OCI-LY1 (cell line): Measurements from ENCODE around the gene RNU7-1.

ENCODE experiments used
- H2AFZ ChIP-seq: fragments of 200-600 bp; sonication (generic), shearing (Covaris generic); 2 replicates; pipeline ENCODE4 v1.6.0; 2014; ENCODE audit warnings: antibody characterized with exemption, mild to moderate bottlenecking, low read length
- H3F3A ChIP-seq: fragments of 200-600 bp; sonication (generic), shearing (Covaris generic); 2 replicates; pipeline ENCODE4 v1.6.0; 2014; ENCODE audit warnings: mild to moderate bottlenecking, antibody characterized with exemption, low read length, moderate library complexity; ENCODE audit not compliant: insufficient read depth
- H3K27ac ChIP-seq: fragments of 200-600 bp; sonication (generic); 2 replicates; pipeline ENCODE4 v1.5.1; 2014; ENCODE audit warnings: low read length, mixed run types, mild to moderate bottlenecking, low read depth; ENCODE audit not compliant: poor library complexity, severe bottlenecking
- H3K27me3 ChIP-seq: fragments of 200-600 bp; sonication (generic); 2 replicates; pipeline ENCODE4 v1.6.0; 2014; ENCODE audit warnings: antibody characterized with exemption, mild to moderate bottlenecking, low read length, moderate library complexity; ENCODE audit not compliant: insufficient read depth
- H3K36me3 ChIP-seq: fragments of 200-600 bp; sonication (generic); 2 replicates; pipeline ENCODE4 v1.6.1; 2014; ENCODE audit warnings: mild to moderate bottlenecking, antibody characterized with exemption, low read length, moderate library complexity, mixed read lengths; ENCODE audit not compliant: insufficient read depth
- H3K4me1 ChIP-seq: fragments of 200-600 bp; sonication (generic); 2 replicates; pipeline ENCODE4 v1.5.1; 2014; ENCODE audit warnings: mild to moderate bottlenecking, low read length, moderate library complexity; ENCODE audit not compliant: insufficient read depth, severe bottlenecking
- H3K4me2 ChIP-seq: fragments of 200-600 bp; sonication (generic), shearing (Covaris generic); 2 replicates; pipeline ENCODE4 v1.6.1; 2014; ENCODE audit warnings: low read length
- H3K4me3 ChIP-seq: fragments of 200-600 bp; sonication (generic); 2 replicates; pipeline ENCODE4 v1.5.1; 2014; ENCODE audit warnings: low read length, low read depth, mild to moderate bottlenecking, mixed read lengths; ENCODE audit not compliant: poor library complexity, severe bottlenecking
- H3K79me2 ChIP-seq: fragments of 200-600 bp; shearing (Covaris generic); 2 replicates; pipeline ENCODE4 v1.6.1; 2016; ENCODE audit warnings: mixed run types, low read length, mixed read lengths; ENCODE audit not compliant: insufficient read depth
- H3K9ac ChIP-seq: fragments of 200-600 bp; sonication (generic), shearing (Covaris generic); 2 replicates; pipeline ENCODE4 v1.6.1; 2014; ENCODE audit warnings: mild to moderate bottlenecking, low read length, mixed read lengths
- H3K9me2 ChIP-seq: fragments of 200-600 bp; sonication (generic), shearing (Covaris generic); 2 replicates; pipeline ENCODE4 v1.6.1; 2014; ENCODE audit warnings: low read depth, mild to moderate bottlenecking, low read length, mixed read lengths
- H3K9me3 ChIP-seq: fragments of 200-600 bp; shearing (Covaris generic); 2 replicates; pipeline ENCODE4 v1.6.1; 2014; ENCODE audit warnings: low read length, mixed read lengths
- H4K20me1 ChIP-seq: fragments of 200-600 bp; sonication (generic), shearing (Covaris generic); 2 replicates; pipeline ENCODE4 v1.6.0; 2016; ENCODE audit warnings: mild to moderate bottlenecking, low read length; ENCODE audit not compliant: insufficient read depth
- EZH2 ChIP-seq: fragments of 200-600 bp; sonication (generic), shearing (Covaris generic); IDR thresholded peaks from 2 replicates; pipeline ENCODE4 v1.8.0; 2017; ENCODE audit warnings: borderline replicate concordance, mixed run types, mild to moderate bottlenecking, antibody characterized with exemption, low read length, moderate library complexity, mixed read lengths
- TF ChIP-seq, protein P1 (sequence below): fragments of 200-600 bp; sonication (generic), shearing (Covaris generic); IDR thresholded peaks from 2 replicates; pipeline ENCODE4 v1.5.1; 2017; ENCODE audit warnings: mild to moderate bottlenecking, antibody characterized with exemption, low read length, moderate library complexity, mixed read lengths

Gene RNU7-1

DNA sequence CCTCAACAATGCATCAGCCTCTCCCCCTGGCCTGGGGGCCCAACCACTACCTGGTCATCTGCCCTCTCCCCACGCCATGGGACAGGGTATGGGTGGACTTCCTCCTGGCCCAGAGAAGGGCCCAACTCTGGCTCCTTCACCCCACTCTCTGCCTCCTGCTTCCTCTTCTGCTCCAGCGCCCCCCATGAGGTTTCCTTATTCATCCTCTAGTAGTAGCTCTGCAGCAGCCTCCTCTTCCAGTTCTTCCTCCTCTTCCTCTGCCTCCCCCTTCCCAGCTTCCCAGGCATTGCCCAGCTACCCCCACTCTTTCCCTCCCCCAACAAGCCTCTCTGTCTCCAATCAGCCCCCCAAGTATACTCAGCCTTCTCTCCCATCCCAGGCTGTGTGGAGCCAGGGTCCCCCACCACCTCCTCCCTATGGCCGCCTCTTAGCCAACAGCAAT lies 7.4 kb upstream of the RNU7-1 start:
- no peaks in the 10 kb centered on the region for H4K20me1 ChIP-seq
- no peak overlapping the region for H3K27ac ChIP-seq
- peak overlapping the region; percentile 79; the same call in 1 of the 2 replicates for H3K9ac ChIP-seq
- H3K79me2 ChIP-seq = no peaks in the 10 kb centered on the region
- H3K4me3 ChIP-seq = peak overlapping the region; percentile 73
- H3K9me3 ChIP-seq = no peaks in the 10 kb centered on the region
- peaks cover 3% of the 10 kb centered on the region; the same call in 1 of the 2 replicates for H3K36me3 ChIP-seq
- H3K4me1 ChIP-seq = peaks cover 24% of the 10 kb centered on the region
- H3K4me2 ChIP-seq = peak overlapping the region; percentile 87
- TF ChIP-seq EZH2 = no peak
- TF ChIP-seq, protein P1, sequence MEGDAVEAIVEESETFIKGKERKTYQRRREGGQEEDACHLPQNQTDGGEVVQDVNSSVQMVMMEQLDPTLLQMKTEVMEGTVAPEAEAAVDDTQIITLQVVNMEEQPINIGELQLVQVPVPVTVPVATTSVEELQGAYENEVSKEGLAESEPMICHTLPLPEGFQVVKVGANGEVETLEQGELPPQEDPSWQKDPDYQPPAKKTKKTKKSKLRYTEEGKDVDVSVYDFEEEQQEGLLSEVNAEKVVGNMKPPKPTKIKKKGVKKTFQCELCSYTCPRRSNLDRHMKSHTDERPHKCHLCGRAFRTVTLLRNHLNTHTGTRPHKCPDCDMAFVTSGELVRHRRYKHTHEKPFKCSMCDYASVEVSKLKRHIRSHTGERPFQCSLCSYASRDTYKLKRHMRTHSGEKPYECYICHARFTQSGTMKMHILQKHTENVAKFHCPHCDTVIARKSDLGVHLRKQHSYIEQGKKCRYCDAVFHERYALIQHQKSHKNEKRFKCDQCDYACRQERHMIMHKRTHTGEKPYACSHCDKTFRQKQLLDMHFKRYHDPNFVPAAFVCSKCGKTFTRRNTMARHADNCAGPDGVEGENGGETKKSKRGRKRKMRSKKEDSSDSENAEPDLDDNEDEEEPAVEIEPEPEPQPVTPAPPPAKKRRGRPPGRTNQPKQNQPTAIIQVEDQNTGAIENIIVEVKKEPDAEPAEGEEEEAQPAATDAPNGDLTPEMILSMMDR = no peak
- no peak overlapping the region for H2AFZ ChIP-seq
- H3K27me3 ChIP-seq = no peaks in the 10 kb centered on the region
- H3F3A ChIP-seq = no peaks in the 10 kb centered on the region
- H3K9me2 ChIP-seq = no peaks in the 10 kb centered on the region

DNA sequence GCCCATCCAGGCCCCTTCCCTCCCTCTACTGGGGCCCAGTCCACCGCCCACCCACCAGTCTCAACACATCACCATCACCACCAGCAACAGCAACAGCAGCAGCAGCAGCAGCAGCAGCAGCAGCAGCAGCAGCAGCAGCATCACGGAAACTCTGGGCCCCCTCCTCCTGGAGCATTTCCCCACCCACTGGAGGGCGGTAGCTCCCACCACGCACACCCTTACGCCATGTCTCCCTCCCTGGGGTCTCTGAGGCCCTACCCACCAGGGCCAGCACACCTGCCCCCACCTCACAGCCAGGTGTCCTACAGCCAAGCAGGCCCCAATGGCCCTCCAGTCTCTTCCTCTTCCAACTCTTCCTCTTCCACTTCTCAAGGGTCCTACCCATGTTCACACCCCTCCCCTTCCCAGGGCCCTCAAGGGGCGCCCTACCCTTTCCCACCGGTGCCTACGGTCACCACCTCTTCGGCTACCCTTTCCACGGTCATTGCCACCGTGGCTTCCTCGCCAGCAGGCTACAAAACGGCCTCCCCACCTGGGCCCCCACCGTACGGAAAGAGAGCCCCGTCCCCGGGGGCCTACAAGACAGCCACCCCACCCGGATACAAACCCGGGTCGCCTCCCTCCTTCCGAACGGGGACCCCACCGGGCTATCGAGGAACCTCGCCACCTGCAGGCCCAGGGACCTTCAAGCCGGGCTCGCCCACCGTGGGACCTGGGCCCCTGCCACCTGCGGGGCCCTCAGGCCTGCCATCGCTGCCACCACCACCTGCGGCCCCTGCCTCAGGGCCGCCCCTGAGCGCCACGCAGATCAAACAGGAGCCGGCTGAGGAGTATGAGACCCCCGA lies 6.8 kb upstream of the RNU7-1 start:
- H2AFZ ChIP-seq = no peak overlapping the region
- no peaks in the 10 kb centered on the region for H3K27me3 ChIP-seq
- no peaks in the 10 kb centered on the region for H3K79me2 ChIP-seq
- peak overlapping the region; percentile 73 for H3K4me3 ChIP-seq
- H3K4me2 ChIP-seq = peak overlapping the region; percentile 87
- peak overlapping the region; percentile 79 for H3K9ac ChIP-seq
- H3K9me2 ChIP-seq = no peaks in the 10 kb centered on the region
- peaks cover 3% of the 10 kb centered on the region; the same call in 1 of the 2 replicates for H3K36me3 ChIP-seq
- H3K9me3 ChIP-seq = no peaks in the 10 kb centered on the region
- H4K20me1 ChIP-seq = no peaks in the 10 kb centered on the region
- TF ChIP-seq EZH2 = no peak
- TF ChIP-seq, protein P1 = peak; percentile 19; the same call in 1 of the 2 replicates
- H3F3A ChIP-seq = no peaks in the 10 kb centered on the region
- peaks cover 24% of the 10 kb centered on the region for H3K4me1 ChIP-seq
- peak overlapping the region; percentile 73 for H3K27ac ChIP-seq

- Histone ChIP-seq H3K4me2 (peak overlapping the region; percentile 87), H3K36me3 (peaks cover 3% of the 10 kb centered on the region; the same call in 1 of the 2 replicates), H3F3A (no peaks in the 10 kb centered on the region)
These were observed 5.9 kb upstream of the RNU7-1 start for GRCh38 chr12:6937481-6938352.

More at GRCh38 chr12:6937481-6938352, 5.9 kb upstream of the RNU7-1 start:
- H3K27me3 ChIP-seq = no peaks in the 10 kb centered on the region
- peak overlapping the region; percentile 79 for H3K9ac ChIP-seq
- H3K4me3 ChIP-seq = peak overlapping the region; percentile 73
- H4K20me1 ChIP-seq = no peaks in the 10 kb centered on the region
- no peaks in the 10 kb centered on the region for H3K9me3 ChIP-seq
- H3K9me2 ChIP-seq = no peaks in the 10 kb centered on the region
- no peaks in the 10 kb centered on the region for H3K79me2 ChIP-seq
- peak overlapping the region; percentile 3; the same call in 1 of the 2 replicates for H2AFZ ChIP-seq
- peak overlapping the region; percentile 73 for H3K27ac ChIP-seq
- peaks cover 24% of the 10 kb centered on the region for H3K4me1 ChIP-seq
- TF ChIP-seq EZH2 = no peak
- TF ChIP-seq, protein P1 = peak; percentile 96
